C4-2B (cell line): Measurements from ENCODE around the gene CFH.

Source experiments
- H3K27ac ChIP-seq: fragments of 450-650 bp; 2 replicates; pipeline ENCODE4 v1.5.1; 2017
- ZFX ChIP-seq: fragments of 450-650 bp; IDR thresholded peaks from 2 replicates; pipeline ENCODE4 v1.6.1; 2017
- TF ChIP-seq, protein P1 (sequence below): fragments of 450-650 bp; conservative IDR thresholded peaks from 2 replicates; pipeline ENCODE4 v1.5.1; 2017; ENCODE audit warnings: mild to moderate bottlenecking

Gene CFH

DNA sequence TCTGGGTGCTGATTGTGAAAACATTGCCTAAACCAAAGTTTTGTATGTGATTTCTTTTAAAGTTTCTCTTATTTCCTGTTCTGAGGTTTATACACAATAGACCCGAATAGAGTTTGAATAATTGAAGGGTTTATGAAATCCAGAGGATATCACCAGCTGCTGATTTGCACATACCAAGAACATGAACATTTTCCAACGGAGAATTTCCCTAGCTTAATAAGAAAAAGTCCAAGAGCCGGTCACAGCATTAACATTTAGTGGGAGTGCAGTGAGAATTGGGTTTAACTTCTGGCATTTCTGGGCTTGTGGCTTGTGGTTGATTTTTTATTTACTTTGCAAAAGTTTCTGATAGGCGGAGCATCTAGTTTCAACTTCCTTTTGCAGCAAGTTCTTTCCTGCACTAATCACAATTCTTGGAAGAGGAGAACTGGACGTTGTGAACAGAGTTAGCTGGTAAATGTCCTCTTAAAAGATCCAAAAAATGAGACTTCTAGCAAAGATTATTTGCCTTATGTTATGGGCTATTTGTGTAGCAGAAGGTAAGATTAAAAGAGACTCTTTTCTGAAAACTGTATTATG, at the start of gene CFH:
Gene CFH, plus strand, starts transcription at position 407 of the 579 bp plus-strand sequence. Its CDS starts 75 bp downstream, at position 482.
- no peak within 1 kb of the TSS for H3K27ac ChIP-seq
- no peak for TF ChIP-seq ZFX
- TF ChIP-seq, protein P1, sequence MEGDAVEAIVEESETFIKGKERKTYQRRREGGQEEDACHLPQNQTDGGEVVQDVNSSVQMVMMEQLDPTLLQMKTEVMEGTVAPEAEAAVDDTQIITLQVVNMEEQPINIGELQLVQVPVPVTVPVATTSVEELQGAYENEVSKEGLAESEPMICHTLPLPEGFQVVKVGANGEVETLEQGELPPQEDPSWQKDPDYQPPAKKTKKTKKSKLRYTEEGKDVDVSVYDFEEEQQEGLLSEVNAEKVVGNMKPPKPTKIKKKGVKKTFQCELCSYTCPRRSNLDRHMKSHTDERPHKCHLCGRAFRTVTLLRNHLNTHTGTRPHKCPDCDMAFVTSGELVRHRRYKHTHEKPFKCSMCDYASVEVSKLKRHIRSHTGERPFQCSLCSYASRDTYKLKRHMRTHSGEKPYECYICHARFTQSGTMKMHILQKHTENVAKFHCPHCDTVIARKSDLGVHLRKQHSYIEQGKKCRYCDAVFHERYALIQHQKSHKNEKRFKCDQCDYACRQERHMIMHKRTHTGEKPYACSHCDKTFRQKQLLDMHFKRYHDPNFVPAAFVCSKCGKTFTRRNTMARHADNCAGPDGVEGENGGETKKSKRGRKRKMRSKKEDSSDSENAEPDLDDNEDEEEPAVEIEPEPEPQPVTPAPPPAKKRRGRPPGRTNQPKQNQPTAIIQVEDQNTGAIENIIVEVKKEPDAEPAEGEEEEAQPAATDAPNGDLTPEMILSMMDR = no peak

GRCh38 chr1:196603651-196604050, 48.2 kb upstream of the CFH start:
- no peak for TF ChIP-seq ZFX
- TF ChIP-seq, protein P1 = no peak

GRCh38 chr1:196607981-196608380, 43.9 kb upstream of the CFH start:
- no peak for TF ChIP-seq ZFX
- TF ChIP-seq, protein P1 = no peak
- H3K27ac ChIP-seq = no peak overlapping the region

More at GRCh38 chr1:196603651-196604050, 48.2 kb upstream of the CFH start:
- no peak overlapping the region for H3K27ac ChIP-seq

DNA sequence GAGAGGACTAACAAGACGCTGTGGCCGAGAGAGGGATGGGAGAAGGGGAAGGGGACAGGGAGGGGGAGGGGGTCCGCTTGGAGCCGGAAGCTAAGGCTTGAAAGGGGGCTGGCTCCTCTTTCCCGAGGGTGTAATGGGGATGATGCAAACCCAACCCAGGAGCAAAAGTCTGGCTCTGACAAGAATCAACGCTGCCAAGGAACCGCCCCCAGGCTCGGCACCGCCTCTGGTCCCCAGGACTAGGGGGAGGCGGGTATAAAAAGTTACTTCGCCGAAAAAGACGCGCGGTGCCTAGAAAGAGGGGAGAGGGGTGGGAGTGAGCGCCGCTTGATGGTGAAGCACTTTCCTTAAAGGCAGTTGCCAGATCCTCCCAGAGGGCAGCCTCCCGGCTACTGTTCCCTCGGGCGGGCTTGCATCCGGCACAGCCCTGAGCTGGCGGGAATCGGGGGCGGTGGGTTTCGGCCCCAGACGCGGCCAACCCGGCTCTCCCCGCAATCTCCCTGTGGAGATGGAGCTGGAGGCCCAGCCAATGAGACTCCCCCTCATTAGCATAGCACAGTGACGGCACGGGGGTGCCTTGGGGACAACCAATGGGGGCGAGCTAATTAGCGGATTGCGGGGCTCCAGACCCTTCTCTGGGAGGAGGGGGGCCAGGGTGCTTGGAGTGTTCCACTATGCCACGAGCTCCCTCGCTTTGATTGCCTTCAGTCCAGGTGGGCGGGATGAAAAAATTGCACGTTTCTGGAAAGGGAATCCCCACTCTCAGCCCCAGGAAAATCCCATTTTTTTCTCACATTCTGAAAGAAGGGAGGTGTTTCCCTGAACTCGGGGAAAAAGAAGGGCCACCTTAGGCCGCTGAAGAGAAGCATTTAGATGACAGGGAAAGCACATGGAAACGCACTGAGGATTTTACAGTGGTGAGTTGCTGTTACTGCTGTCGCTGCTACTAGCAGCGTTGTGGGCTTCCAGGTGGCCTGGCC, 43.2 kb upstream of the CFH start, which contains the start of gene KCNT2:
Gene KCNT2, minus strand, starts transcription at position 51 of the 980 bp plus-strand sequence. CDS start 131 bp downstream, outside the sequence.
- no peak within 1 kb of the TSS for H3K27ac ChIP-seq
- no peak for TF ChIP-seq ZFX
- TF ChIP-seq, protein P1 = no peak

- no peak for TF ChIP-seq ZFX
- TF ChIP-seq, protein P1 = no peak
- H3K27ac ChIP-seq = no peak overlapping the region
Observed at GRCh38 chr1:196609370-196609737, 42.5 kb upstream of the CFH start.

GRCh38 chr1:196611873-196612272, 40.0 kb upstream of the CFH start:
- no peak for TF ChIP-seq ZFX
- TF ChIP-seq, protein P1 = no peak

DNA sequence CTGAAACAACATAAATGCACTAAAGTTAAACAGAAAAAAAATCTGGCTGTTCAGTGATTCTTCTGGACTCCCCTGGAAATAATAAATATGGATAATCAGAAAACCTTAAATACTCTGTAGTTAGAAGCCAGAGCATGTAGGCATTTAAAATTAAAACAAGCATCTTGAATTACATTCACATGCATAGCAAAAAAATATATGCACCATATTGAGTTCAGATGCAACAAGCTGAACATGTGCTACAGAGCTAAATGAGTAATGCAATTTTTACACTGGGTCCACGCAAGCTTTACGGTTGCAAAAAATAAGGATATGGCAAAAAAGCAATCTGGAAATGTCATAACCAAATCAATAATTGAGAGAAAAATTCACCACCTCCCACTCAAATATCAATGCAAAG, 32.1 kb upstream of the CFH start:
- TF ChIP-seq, protein P1 = no peak
- no peak for TF ChIP-seq ZFX
- no peak overlapping the region for H3K27ac ChIP-seq

More at GRCh38 chr1:196611873-196612272, 40.0 kb upstream of the CFH start:
- H3K27ac ChIP-seq = no peak overlapping the region
